HG02981 (cell line): Measurements from ENCODE around the gene ARHGAP1.
"Not testable (repeated sequence)": the region's sequence is repeated elsewhere in the genome, so short reads cannot be mapped to it uniquely, and the experiment has no call there.

ENCODE experiments used
- ATAC-seq: cut with Tn5 transposase; IDR thresholded peaks from one replicate; pipeline ENCODE4 v1.9.1; 2021; ENCODE audit warnings: mild to moderate bottlenecking, moderate library complexity; ENCODE audit not compliant: unreplicated experiment

The ARHGAP1 gene

DNA sequence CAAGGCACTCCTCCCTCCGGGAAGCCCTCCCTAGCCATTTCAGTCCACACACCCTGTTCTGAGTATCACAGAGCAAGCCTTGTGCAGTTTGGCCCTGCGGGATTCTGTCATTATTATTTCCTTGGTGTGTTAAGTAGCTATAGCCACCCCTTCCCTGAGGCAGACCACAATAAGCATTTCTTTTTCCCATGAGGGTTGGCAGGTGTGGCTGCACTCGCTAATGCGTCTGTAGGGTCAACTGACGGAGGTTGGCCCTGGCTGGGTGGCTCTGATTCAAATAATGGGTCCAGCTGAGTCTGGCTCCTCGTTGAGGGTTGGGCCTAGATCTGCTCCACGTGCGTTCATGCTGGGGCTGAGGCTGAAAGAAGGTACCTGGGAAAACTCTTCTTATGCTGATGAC lies 23.7 kb upstream of the ARHGAP1 start:
- no peak for ATAC-seq

DNA sequence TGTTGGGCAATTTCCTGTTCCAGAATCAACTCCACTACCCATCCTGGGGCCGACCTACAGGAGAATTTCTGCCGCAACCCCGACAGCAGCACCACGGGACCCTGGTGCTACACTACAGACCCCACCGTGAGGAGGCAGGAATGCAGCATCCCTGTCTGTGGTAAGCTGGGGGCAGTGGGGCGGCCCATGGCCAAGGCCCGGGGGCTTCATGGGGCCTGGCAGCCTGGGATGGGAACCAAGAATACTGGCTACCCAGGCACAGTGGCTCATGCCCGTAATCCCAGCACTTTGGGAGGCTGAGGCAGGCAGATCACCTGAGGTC lies 22.9 kb upstream of the ARHGAP1 start:
- no peak for ATAC-seq

GRCh38 chr11:46722566-46723358 lies 22.3 kb upstream of the ARHGAP1 start:
- ATAC-seq, result no peak

DNA sequence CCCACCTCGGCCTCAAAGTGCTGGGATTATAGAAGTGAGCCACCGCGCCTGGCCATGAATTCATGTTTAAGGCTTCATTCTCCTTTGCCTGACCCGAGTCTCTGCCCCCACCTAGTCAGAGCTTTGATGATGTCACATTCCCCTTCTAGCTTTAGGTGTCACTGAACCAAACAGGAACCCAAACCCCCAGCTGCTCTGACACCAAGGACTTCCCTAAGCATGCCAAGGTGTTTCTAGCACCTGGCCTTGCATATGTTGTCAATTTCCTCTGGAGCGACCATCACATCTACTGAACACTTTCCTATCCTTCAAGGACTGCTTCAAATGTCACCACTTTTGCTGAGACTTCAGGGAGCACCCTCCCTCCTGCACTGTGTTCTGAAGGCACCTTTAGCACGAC lies 20.9 kb upstream of the ARHGAP1 start:
- ATAC-seq, result no peak

DNA sequence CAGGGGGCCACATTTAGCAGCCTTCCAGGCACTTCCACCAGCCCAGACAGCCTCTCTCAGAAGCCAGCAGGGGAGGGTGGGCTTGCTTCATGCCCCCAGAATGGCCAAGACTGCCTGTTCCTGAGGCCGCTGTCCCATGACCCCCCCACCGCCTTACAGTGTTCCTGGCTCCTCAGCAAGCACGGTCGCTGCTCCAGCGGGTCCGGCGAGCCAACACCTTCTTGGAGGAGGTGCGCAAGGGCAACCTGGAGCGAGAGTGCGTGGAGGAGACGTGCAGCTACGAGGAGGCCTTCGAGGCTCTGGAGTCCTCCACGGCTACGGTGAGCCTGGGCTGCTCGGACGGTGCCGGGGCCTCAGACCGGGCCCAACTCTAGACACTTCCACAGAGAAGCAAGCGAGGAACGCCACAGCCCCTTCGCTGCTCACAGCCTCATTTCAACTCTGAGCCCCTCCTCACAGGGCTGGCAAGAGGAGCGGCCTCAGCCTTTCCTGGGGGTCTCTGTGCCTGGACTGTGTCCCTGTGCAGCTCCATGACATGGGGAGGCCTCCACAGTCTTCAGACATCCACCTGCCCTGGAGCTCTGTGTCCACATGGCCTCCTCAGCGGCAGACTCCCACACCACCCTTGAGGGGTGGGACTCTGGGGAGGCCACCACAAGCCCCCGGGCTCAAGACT lies 19.3 kb upstream of the ARHGAP1 start:
- no peak for ATAC-seq

- no peak for ATAC-seq
Measured at GRCh38 chr11:46719048-46719542, 18.7 kb upstream of the ARHGAP1 start, which contains the start of gene F2. Gene F2 (plus strand): TSS chr11:46719213. CDS start chr11:46719236, 23 bp downstream.

DNA sequence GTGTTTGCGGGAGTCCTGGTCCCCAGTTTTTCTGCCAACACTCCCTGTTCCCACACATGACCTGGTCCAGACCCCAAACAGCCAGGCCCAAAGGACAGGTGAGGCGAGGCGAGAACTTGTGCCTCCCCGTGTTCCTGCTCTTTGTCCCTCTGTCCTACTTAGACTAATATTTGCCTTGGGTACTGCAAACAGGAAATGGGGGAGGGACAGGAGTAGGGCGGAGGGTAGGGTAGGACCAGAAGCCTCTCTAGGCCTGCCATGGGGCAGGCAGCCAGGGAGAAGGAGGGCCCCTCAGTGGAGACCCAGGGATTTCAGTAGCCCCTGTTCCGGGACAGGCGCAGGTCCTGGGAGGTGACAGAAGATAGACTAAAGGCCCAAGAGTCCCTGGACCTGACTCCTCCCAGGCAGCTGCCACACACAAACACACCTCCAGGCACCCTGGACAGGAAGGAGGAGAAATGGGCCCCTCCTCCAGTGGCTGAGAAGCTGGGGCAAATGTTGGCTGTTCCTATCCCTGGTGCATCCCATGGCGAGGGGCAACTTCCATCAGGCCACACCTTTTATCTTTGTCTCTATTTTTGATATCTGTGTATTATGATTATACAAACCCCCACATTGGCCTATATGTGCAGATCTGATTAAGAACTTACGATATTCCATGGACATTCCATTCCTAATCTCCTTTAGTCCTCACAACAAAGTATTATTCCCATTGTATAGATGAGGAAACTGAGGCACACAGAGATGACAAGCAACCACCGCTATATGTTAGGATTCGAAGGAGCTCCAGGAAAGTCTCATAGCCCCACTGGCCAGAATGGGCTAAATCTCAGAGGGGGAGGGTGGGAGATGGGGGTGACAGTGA lies 18.0 kb upstream of the ARHGAP1 start:
- ATAC-seq, result no peak

DNA sequence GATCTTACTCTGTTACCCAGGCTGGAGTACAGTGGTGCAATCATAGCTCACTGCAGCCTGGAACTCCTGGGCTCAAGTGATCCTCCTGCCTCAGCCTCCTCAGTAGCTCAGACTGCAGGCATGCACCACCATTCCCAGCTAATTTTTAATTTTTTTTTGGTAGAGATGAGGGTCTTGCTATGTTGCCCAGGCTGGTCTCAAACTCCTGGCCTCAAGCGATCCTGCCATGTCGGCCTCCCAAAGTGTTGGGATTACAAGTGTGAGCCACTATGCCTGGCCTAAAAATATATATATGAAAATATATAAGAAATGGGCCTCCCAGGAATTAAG lies 17.4 kb upstream of the ARHGAP1 start:
- ATAC-seq, result not testable (repeated sequence)

- ATAC-seq, result no peak
Measured at GRCh38 chr11:46712874-46713576, 12.6 kb upstream of the ARHGAP1 start.

DNA sequence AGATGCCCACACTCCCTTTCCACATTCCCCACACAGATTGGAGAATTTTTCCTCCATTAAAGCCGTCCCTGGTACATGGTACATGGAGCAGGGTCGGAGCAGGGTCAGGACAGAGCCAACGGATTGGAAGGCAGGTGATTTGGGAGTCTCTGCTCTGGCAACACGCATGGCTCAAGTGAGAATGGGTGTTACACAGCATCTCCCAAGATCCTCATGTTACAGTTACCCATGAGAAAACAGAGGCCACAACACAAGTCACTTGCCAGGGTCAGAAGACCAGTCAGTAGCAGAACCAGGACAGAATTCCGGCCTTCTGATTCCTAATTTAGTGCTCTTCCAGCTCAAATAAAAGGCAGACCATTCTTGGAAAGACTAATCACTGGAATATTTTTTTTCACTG lies 10.9 kb upstream of the ARHGAP1 start:
- ATAC-seq, result no peak

DNA sequence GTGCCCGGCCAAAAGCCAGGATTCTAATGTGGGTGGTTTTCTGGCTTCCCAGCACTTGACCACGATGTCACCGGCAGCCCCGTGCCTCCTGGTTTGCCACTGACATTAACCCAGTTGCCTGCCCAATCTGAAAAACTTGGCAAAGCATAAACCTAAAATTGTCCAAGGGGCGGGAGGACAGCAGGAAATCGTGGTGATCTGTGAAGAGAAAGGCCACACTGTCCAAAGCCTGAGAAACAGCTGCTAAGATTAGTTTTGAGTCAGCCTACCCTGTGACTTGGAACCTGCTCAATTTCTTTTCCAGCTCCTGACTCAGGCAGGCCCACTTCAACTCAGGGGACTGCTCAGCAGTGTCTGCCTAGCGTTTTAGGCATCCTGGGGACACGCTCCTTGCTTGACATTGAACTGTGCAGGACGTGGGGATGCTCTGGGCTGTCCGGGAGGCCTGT lies 10.4 kb upstream of the ARHGAP1 start:
- no peak for ATAC-seq

GRCh38 chr11:46709351-46709750 lies 8.9 kb upstream of the ARHGAP1 start:
- not testable (repeated sequence) for ATAC-seq

DNA sequence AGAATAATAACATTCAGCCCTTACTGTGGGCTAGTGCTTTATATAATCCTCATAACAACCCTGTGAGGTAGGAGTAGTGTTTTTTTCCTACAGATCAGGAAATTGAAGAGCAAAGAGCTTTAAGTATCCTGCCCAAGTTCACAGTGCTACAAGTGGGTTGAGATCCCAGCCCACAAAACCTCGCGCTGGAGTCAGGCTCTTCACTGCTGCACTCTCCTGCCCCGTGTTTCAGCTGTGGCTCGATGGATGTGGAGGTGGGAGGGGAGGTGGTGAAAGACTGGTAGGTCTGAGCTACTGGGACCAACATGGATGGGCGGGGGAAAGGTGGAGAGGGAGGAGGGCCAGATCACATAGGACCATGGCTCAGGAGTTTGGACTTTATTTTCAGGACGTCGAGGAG lies 6.5 kb upstream of the ARHGAP1 start:
- no peak for ATAC-seq

GRCh38 chr11:46705070-46705688 lies 4.8 kb upstream of the ARHGAP1 start:
- ATAC-seq, result no peak

DNA sequence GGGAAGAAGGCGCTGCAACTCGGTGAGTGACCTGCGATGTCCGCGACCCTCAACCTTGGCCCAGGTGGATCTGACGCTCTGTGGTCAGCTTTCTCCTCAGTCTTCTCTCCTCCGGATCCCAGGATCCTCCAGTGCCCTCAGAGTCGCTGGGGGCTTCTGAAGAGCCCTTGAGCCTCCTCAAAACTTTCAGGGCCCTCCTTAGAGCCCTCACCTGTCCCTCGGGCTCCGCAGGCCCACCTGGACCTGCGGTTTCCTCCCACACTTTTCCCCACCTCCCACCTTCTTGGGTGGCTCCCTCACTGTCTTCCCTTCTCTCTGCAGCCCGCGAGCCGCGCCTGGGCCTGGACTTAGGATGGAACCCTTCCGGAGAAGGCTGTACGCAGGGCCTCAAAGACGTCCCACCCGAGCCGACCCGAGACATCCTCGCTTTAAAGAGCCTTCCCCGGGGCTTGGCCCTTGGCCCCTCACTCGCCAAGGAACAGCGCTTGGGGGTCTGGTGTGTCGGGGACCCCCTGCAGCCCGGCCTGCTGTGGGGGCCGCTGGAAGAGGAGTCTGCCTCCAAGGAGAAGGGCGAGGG lies 747 bp upstream of the ARHGAP1 start:
- ATAC-seq, result no peak

GRCh38 chr11:46698597-46698996 lies 1.8 kb downstream of the ARHGAP1 start:
- ATAC-seq, result no peak

DNA sequence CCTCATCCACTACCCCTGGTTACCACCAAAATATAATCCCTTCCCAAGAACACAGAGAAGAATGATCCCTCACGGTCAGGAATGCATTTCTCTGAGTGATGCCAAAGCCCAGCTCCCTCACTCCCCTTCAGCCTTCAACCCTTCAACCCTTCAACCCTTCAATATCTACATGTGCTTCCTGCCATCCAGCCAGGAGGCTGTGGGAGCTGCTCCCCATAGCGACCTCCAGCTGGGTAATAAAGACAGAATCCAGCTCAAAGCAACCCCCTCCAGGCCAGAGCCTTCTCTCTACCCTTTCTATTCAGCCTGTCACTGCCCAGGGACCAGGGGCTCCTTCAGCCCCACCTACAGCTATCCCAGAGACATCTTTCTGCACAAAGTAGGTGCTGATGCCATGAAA lies 2.7 kb downstream of the ARHGAP1 start:
- ATAC-seq, result no peak

DNA sequence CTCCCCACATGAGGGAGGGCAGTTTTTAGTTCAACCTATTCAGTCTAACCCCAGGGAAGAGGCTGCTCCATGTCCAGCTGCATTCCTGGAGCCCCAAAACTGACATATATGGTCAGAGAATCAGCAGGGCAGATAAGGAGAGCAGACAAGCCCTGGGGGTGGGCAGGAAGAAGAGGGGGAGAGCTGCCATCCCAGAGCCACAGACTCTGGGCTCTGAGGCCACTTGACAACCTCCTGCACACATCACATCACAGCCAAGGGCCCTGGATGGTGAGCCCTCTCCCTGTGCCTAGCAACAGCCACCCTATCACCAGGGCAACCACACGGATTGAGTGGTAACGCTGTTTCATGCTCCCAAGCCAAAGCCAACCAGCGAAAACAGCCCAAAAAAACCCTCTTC lies 3.1 kb downstream of the ARHGAP1 start:
- ATAC-seq, result no peak

DNA sequence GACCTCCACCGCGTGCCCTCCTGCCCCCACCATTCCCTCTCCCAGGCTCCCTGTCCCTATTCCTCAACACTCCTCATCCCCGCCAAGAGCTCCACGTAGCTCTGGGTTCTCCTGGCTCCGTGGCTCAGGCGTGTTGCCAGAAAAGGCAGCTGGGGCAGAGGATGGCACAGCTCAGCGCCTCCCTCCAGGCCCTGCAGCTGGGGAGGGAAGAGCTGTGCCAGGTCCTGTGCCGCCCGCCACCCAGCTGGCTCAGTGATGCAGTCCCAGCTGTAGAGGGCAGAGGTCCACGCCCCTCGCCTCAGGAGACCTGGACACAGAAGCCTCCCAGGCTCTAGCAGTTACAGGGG lies 4.2 kb downstream of the ARHGAP1 start:
- no peak for ATAC-seq
